B cell (primary cell): ENCODE data around the gene THRB. TPM values are rescaled to one million over a fixed set of nuclear protein-coding genes. Genes with fewer than 3 reads are reported as not detected.

Experiments used
- ATAC-seq: fragments of 200-7000 bp; cut with Tn5 transposase; one replicate; pipeline ENCODE4 v1.10.0; 2021; ENCODE audit warnings: low read depth, mild to moderate bottlenecking, moderate number of reproducible peaks, moderate library complexity
- CTCF ChIA-PET: fragments of 350-600 bp; sonication (Branson Sonifier 250); formaldehyde crosslinking; loops from one replicate; lab custom pipeline; 2021; ENCODE audit warnings: antibody characterized with exemption, inconsistent platforms; lab: Charles Lee
- POLR2A ChIA-PET: fragments of 350-600 bp; sonication (Branson Sonifier 250); formaldehyde crosslinking; loops from one replicate; lab custom pipeline; 2021; ENCODE audit warnings: antibody characterized with exemption; lab: Charles Lee
- DNase-seq: peaks from one replicate; pipeline ENCODE4 v3.0.0; 2013
- H2AFZ ChIP-seq: 2 replicates; pipeline ENCODE4 v1.6.1; 2012; ENCODE audit warnings: mild to moderate bottlenecking, low read depth, low read length; ENCODE audit not compliant: insufficient read depth, poor library complexity, severe bottlenecking
- H3K27ac ChIP-seq, 2 donors: 1 replicate in 1 of 2; 2 replicates in 1 of 2; pipeline ENCODE4 v1.5.1; 2012 to 2013; ENCODE audit warnings: low read length in 2 of 2, mild to moderate bottlenecking in 2 of 2, moderate library complexity in 1 of 2
- H3K27me3 ChIP-seq, 4 experiments: fragments of 200-600 bp in 1 of 4; sonication (generic) in 1 of 4; replicated peaks in 1 of 4; 1 replicate in 2 of 4; 2 replicates in 2 of 4; pipeline versions ENCODE4 v1.6.1 to v1.7.0; 2013 to 2016; ENCODE audit warnings: low read length in 3 of 4, mild to moderate bottlenecking in 2 of 4, mixed read lengths in 1 of 4, moderate library complexity in 1 of 4; ENCODE audit not compliant: insufficient read depth in 4 of 4, control insufficient read depth in 3 of 4; ENCODE audit errors: control extremely low read depth in 1 of 4
- H3K36me3 ChIP-seq, 2 experiments: replicated peaks in 1 of 2; 1 replicate in 1 of 2; 2 replicates in 1 of 2; pipeline versions ENCODE4 v1.6.1 to v1.7.1; 2013; ENCODE audit warnings: low read length in 1 of 2; ENCODE audit not compliant: insufficient read depth in 2 of 2, control insufficient read depth in 1 of 2; ENCODE audit errors: control extremely low read depth in 1 of 2, extremely low read depth in 1 of 2
- H3K4me1 ChIP-seq, 2 donors: fragments of 200-600 bp in 1 of 2; sonication (generic) in 1 of 2; 1 replicate in 1 of 2; 2 replicates in 1 of 2; pipeline versions ENCODE4 v1.5.1 to v1.6.1; 2013 to 2017; ENCODE audit warnings: low read length in 2 of 2; ENCODE audit not compliant: control insufficient read depth in 2 of 2, insufficient read depth in 2 of 2
- H3K4me2 ChIP-seq: replicated peaks from 2 replicates; pipeline ENCODE3; 2012; ENCODE audit warnings: mild to moderate bottlenecking, low read depth, low read length; ENCODE audit not compliant: poor library complexity, severe bottlenecking
- H3K4me3 ChIP-seq, 5 experiments: fragments of 200-600 bp in 1 of 5; sonication (generic) in 1 of 5; 1 replicate in 3 of 5; 2 replicates in 2 of 5; pipeline versions ENCODE4 v1.5.1 to v1.7.0; 2011 to 2016; ENCODE audit warnings: low read length in 4 of 5, mild to moderate bottlenecking in 4 of 5, low read depth in 2 of 5, control low read depth in 1 of 5, moderate library complexity in 1 of 5; ENCODE audit not compliant: insufficient read depth in 1 of 5; ENCODE audit errors: control extremely low read depth in 1 of 5, extremely low read depth in 1 of 5
- H3K79me2 ChIP-seq: fragments of 200-600 bp; sonication (generic); one replicate; pipeline ENCODE4 v1.6.0; 2016; ENCODE audit warnings: low read length; ENCODE audit not compliant: control insufficient read depth, insufficient read depth
- H3K9ac ChIP-seq: fragments of 200-600 bp; sonication (generic); 2 replicates; pipeline ENCODE4 v1.6.1; 2017; ENCODE audit warnings: mild to moderate bottlenecking, low read length, moderate library complexity
- H3K9me3 ChIP-seq, 3 donors: one replicate each; pipeline versions ENCODE4 v1.6.1 to v1.7.1; 2013; ENCODE audit warnings: low read length in 2 of 3; ENCODE audit not compliant: control insufficient read depth in 2 of 3, insufficient read depth in 1 of 3; ENCODE audit errors: control extremely low read depth in 1 of 3
- H4K20me1 ChIP-seq: 2 replicates; pipeline ENCODE4 v1.6.0; 2012; ENCODE audit warnings: mild to moderate bottlenecking, low read length; ENCODE audit not compliant: insufficient read depth, control insufficient read depth, poor library complexity, severe bottlenecking
- H3K27ac Mint-ChIP-seq: one replicate; pipeline ENCODE4 v1.8.0; 2021; ENCODE audit warnings: mixed read lengths
- H3K27me3 Mint-ChIP-seq: one replicate; pipeline ENCODE4 v1.8.0; 2021; ENCODE audit warnings: mixed read lengths
- H3K4me1 Mint-ChIP-seq: one replicate; pipeline ENCODE4 v1.8.0; 2021; ENCODE audit warnings: mixed read lengths
- H3K4me3 Mint-ChIP-seq: one replicate; pipeline ENCODE4 v1.8.0; 2021; ENCODE audit warnings: mixed read lengths
- H3K9me3 Mint-ChIP-seq: one replicate; pipeline ENCODE4 v1.8.0; 2022; ENCODE audit warnings: mixed read lengths; ENCODE audit not compliant: insufficient read depth
- CTCF ChIP-seq: fragments of 200-600 bp; IDR thresholded peaks from one replicate; pipeline ENCODE4 v1.8.0; 2022; ENCODE audit warnings: antibody characterized with exemption, mild to moderate bottlenecking
- EZH2 ChIP-seq: IDR thresholded peaks from 2 replicates; pipeline ENCODE4 v1.6.1; 2012; ENCODE audit warnings: borderline replicate concordance, low read depth, mild to moderate bottlenecking, moderate library complexity, low read length; ENCODE audit not compliant: insufficient read depth, poor library complexity, severe bottlenecking
- WGBS: methylation state at CpG from one replicate; pipeline ENCODE4 v1.1.5; 2013; ENCODE audit warnings: missing lambda C conversion rate; ENCODE audit not compliant: insufficient coverage; 5-methylcytosine and 5-hydroxymethylcytosine counted together
- intact Hi-C: fragments of 100-400 bp; cut with micrococcal nuclease; formaldehyde crosslinking; loops from one replicate; pipeline ENCODE4 v1.10.0; 2022
- polyA plus RNA-seq: library from polyadenylated mRNA; depleted of rRNA; stranded (reverse); fragments of >200 nt; gene quantifications from 2 replicates; pipeline ENCODE4 v1.2.3, GENCODE V29; 2012
- total RNA-seq, 2 donors: library from RNA; stranded (reverse); fragments of 120-200 nt in 1 of 2; gene quantifications; 1 replicate in 1 of 2; 2 replicates in 1 of 2; pipeline versions ENCODE4 v1.2.3 to v1.2.4, GENCODE V29; 2013 to 2022

The THRB gene
- total and polyA plus RNA-seq, 2 donors (not counting 1 experiment from before 2014, with no cell fraction given) = 0.86 to 1.8 TPM

DNA sequence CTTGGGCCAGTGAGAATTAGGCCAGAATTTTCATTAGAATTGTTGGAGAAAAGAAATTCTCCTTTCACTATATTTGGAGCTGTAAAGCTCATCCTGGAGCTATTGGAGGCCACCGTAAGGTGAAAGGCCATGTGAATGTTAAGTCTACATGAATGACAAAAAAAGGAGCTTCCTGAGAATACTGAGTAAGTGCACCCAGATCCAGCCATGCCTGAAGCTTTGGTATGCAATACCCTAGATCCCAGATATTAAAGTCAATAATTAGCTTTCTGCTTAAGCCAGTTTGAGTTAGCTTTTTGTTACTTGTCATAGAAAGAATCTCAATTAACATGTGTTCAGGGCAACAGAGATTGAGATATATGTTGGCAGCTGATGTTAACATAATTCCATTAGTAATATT lies 377.1 kb downstream of the THRB start:
- Histone ChIP-seq H3K27me3 (no peaks in the 10 kb centered on the region), H4K20me1 (no peaks in the 10 kb centered on the region), H3K9me3 (no peaks in the 10 kb centered on the region), H3K36me3 (no peaks in the 10 kb centered on the region), H3K4me3 (no peak overlapping the region), H3K9ac (no peak overlapping the region), H3K27ac (no peak overlapping the region), H2AFZ (no peak overlapping the region), H3K79me2 (no peaks in the 10 kb centered on the region), H3K4me1 (no peaks in the 10 kb centered on the region), H3K4me2 (no peak overlapping the region)
- no peaks in the 10 kb centered on the region for H3K4me1 Mint-ChIP-seq
- no peaks in the 10 kb centered on the region for H3K9me3 Mint-ChIP-seq
- TF ChIP-seq CTCF = no peak
- no peak for TF ChIP-seq EZH2
- no peak overlapping the region for H3K4me3 Mint-ChIP-seq
- ChIA-PET CTCF (no interaction called here), POLR2A (no interaction called here)
- DNase-seq = no peak
- WGBS = no CpG with 5 or more reads among the region's 1 CpG
- intact Hi-C loops = no loop called here
- ATAC-seq = no peak
- H3K27me3 Mint-ChIP-seq = peaks cover 14% of the 10 kb centered on the region
- H3K27ac Mint-ChIP-seq = no peak overlapping the region

DNA sequence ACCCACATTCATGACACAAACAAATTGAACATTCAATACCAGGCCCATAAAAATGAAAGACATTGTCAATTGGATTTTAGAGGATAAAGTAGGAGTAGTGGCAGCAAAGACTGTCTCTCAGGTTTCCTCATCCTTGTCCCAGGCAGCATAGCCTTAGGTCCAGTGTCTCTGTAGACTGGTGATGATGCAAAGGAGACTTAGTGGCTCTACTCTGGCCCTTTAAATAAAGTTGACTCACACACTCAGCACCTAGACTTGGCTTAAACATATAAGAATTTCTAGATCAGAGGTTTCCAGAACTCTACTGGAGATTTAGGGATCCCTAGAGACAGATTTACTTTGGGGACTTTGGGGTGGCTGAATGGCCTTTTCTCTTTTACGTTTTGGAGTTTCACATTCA lies 382.9 kb downstream of the THRB start:
- no peak overlapping the region for H3K4me2 ChIP-seq
- no peak overlapping the region for H3K27ac ChIP-seq
- H3K4me3 ChIP-seq = no peak overlapping the region
- intact Hi-C loops = no loop called here
- TF ChIP-seq CTCF (no peak), EZH2 (no peak)
- no peaks in the 10 kb centered on the region for H3K27me3 ChIP-seq
- no peak for ATAC-seq
- no peak for DNase-seq
- H2AFZ ChIP-seq = no peak overlapping the region
- no peak overlapping the region for H3K27ac Mint-ChIP-seq
- H4K20me1 ChIP-seq = no peaks in the 10 kb centered on the region
- H3K4me1 Mint-ChIP-seq = no peaks in the 10 kb centered on the region
- no peaks in the 10 kb centered on the region for H3K9me3 ChIP-seq
- ChIA-PET POLR2A (no interaction called here), CTCF (no interaction called here)
- H3K27me3 Mint-ChIP-seq = peaks cover 9% of the 10 kb centered on the region
- H3K36me3 ChIP-seq = no peaks in the 10 kb centered on the region
- no peaks in the 10 kb centered on the region for H3K4me1 ChIP-seq
- H3K4me3 Mint-ChIP-seq = no peak overlapping the region
- no CpG with 5 or more reads among the region's 1 CpG for WGBS
- no peaks in the 10 kb centered on the region for H3K79me2 ChIP-seq
- H3K9ac ChIP-seq = no peak overlapping the region
- no peaks in the 10 kb centered on the region for H3K9me3 Mint-ChIP-seq
